Measurements from ENCODE around the gene ATN1.

Gene ATN1

DNA sequence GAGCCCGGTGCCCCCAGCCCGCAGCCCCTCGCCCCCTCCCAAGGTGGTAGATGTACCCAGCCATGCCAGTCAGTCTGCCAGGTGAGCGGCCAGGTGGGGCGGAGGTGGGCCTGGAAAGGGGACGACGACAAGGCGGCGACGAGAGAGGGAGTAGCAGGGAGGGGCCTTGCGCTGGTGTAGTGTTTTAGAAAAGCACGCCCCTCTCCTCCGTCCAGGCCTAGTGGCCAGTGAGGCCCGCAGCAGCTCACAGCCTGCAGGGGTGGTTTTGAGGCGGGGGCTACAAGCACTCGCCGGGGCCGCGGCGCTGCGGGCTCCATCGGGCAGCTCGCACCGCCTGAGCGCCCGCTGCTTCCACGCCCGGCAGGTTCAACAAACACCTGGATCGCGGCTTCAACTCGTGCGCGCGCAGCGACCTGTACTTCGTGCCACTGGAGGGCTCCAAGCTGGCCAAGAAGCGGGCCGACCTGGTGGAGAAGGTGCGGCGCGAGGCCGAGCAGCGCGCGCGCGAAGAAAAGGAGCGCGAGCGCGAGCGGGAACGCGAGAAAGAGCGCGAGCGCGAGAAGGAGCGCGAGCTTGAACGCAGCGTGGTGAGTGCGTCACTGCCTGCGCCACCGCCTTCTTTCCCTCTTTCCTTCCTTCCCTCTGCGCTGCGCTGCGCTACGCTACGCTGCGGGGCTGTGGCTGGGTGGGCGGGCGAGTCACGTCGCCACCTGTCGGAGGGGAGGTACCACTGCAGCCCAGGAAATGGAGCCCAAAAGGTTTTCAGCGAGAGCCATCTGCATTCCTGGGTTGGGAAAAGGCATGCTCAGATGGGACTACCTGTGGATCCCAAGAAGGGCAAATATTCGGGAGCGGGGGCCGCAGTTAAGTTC, 10.0 kb downstream of the ATN1 start:
- Histone ChIP-seq H2AFZ (ENCODE audit: low read length, unreplicated experiment) (no peak overlapping the region), H3K79me2 (ENCODE audit: control insufficient read depth, insufficient read depth, low read length, unreplicated experiment) (peaks cover 9% of the 10 kb centered on the region), H3K4me1 (ENCODE audit: control insufficient read depth, insufficient read depth, low read length, unreplicated experiment) (peaks cover 44% of the 10 kb centered on the region), H3K27ac (ENCODE audit: low read depth, low read length) (peak overlapping the region; percentile 47), H3K36me3 (ENCODE audit: insufficient read depth, low read length) (peaks cover 2% of the 10 kb centered on the region; the same call in 1 of the 2 replicates), H3K27me3 (ENCODE audit: insufficient read depth, low read length) (no peaks in the 10 kb centered on the region), H3K4me3 (ENCODE audit: low read depth, low read length) (peak overlapping the region; percentile 74)

DNA sequence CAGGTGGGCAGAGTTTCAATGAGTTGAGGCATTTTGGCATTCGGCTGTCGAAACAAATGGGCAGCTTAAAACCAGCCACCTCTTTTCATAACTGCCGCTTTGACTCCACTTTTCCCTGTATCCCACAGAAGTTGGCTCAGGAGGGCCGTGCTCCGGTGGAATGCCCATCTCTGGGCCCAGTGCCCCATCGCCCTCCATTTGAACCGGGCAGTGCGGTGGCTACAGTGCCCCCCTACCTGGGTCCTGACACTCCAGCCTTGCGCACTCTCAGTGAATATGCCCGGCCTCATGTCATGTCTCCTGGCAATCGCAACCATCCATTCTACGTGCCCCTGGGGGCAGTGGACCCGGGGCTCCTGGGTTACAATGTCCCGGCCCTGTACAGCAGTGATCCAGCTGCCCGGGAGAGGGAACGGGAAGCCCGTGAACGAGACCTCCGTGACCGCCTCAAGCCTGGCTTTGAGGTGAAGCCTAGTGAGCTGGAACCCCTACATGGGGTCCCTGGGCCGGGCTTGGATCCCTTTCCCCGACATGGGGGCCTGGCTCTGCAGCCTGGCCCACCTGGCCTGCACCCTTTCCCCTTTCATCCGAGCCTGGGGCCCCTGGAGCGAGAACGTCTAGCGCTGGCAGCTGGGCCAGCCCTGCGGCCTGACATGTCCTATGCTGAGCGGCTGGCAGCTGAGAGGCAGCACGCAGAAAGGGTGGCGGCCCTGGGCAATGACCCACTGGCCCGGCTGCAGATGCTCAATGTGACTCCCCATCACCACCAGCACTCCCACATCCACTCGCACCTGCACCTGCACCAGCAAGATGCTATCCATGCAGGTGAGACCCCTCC, 10.8 kb downstream of the ATN1 start:
- H3K4me3 ChIP-seq (ENCODE audit: low read depth, low read length) = peak overlapping the region; percentile 74; the same call in 1 of the 2 replicates
- no peaks in the 10 kb centered on the region for H3K36me3 ChIP-seq (ENCODE audit: insufficient read depth, low read length)
- H3K27me3 ChIP-seq (ENCODE audit: insufficient read depth, low read length) = no peaks in the 10 kb centered on the region
- H2AFZ ChIP-seq (ENCODE audit: low read length, unreplicated experiment) = no peak overlapping the region
- peaks cover 41% of the 10 kb centered on the region for H3K4me1 ChIP-seq (ENCODE audit: control insufficient read depth, insufficient read depth, low read length, unreplicated experiment)
- H3K79me2 ChIP-seq (ENCODE audit: control insufficient read depth, insufficient read depth, low read length, unreplicated experiment) = peaks cover 2% of the 10 kb centered on the region
- H3K27ac ChIP-seq (ENCODE audit: low read depth, low read length) = no peak overlapping the region

DNA sequence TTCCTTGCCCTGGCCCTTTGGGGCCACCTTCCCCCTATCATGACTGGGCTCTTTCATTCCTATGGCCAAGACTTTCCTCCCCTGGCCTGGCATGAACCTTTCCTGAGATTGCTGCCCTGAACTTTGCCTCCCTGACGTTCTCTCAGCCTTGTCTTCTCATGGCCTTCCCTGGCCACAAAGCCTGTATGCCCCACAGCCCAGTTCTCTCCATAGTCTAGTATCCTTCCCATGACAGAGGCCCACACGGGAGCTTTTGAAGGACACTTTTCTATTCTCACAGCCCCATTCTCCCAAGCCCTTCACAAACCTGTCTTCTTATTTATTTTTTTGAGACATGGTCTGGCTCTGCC, 11.4 kb downstream of the ATN1 start:
- H2AFZ ChIP-seq (ENCODE audit: low read length, unreplicated experiment) = no peak overlapping the region
- H3K27ac ChIP-seq (ENCODE audit: low read depth, low read length) = no peak overlapping the region
- peaks cover 35% of the 10 kb centered on the region for H3K4me1 ChIP-seq (ENCODE audit: control insufficient read depth, insufficient read depth, low read length, unreplicated experiment)
- H3K36me3 ChIP-seq (ENCODE audit: insufficient read depth, low read length) = no peaks in the 10 kb centered on the region
- H3K79me2 ChIP-seq (ENCODE audit: control insufficient read depth, insufficient read depth, low read length, unreplicated experiment) = no peaks in the 10 kb centered on the region
- H3K4me3 ChIP-seq (ENCODE audit: low read depth, low read length) = no peak overlapping the region
- no peaks in the 10 kb centered on the region for H3K27me3 ChIP-seq (ENCODE audit: insufficient read depth, low read length)

DNA sequence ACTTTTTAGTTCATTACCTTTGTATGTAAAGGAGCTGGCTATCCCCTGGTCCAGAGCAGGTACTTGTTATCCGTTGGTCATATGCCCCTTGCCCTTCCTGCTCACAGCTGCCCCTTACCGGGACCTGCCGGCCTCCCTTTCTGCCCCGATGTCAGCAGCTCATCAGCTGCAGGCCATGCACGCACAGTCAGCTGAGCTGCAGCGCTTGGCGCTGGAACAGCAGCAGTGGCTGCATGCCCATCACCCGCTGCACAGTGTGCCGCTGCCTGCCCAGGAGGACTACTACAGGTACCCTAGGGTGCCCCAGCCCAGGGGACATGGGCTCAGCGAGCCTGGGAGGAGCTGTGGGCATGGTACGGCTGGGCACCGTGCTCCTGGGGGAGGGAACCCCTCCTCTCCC, 13.5 kb downstream of the ATN1 start:
- no peaks in the 10 kb centered on the region for H3K27me3 ChIP-seq (ENCODE audit: insufficient read depth, low read length)
- no peak overlapping the region for H3K4me3 ChIP-seq (ENCODE audit: low read depth, low read length)
- no peak overlapping the region for H3K27ac ChIP-seq (ENCODE audit: low read depth, low read length)
- H2AFZ ChIP-seq (ENCODE audit: low read length, unreplicated experiment) = no peak overlapping the region
- H3K36me3 ChIP-seq (ENCODE audit: insufficient read depth, low read length) = no peaks in the 10 kb centered on the region
- peaks cover 3% of the 10 kb centered on the region for H3K79me2 ChIP-seq (ENCODE audit: control insufficient read depth, insufficient read depth, low read length, unreplicated experiment)
- peaks cover 25% of the 10 kb centered on the region for H3K4me1 ChIP-seq (ENCODE audit: control insufficient read depth, insufficient read depth, low read length, unreplicated experiment)

DNA sequence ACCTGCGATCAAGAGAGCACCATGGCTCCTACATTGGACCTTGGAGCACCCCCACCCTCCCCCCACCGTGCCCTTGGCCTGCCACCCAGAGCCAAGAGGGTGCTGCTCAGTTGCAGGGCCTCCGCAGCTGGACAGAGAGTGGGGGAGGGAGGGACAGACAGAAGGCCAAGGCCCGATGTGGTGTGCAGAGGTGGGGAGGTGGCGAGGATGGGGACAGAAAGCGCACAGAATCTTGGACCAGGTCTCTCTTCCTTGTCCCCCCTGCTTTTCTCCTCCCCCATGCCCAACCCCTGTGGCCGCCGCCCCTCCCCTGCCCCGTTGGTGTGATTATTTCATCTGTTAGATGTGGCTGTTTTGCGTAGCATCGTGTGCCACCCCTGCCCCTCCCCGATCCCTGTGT, 14.0 kb downstream of the ATN1 start:
- Histone ChIP-seq H3K27ac (ENCODE audit: low read depth, low read length) (no peak overlapping the region), H3K27me3 (ENCODE audit: insufficient read depth, low read length) (no peaks in the 10 kb centered on the region), H3K36me3 (ENCODE audit: insufficient read depth, low read length) (no peaks in the 10 kb centered on the region), H3K4me1 (ENCODE audit: control insufficient read depth, insufficient read depth, low read length, unreplicated experiment) (peaks cover 25% of the 10 kb centered on the region), H2AFZ (ENCODE audit: low read length, unreplicated experiment) (no peak overlapping the region), H3K79me2 (ENCODE audit: control insufficient read depth, insufficient read depth, low read length, unreplicated experiment) (peaks cover 3% of the 10 kb centered on the region), H3K4me3 (ENCODE audit: low read depth, low read length) (no peak overlapping the region)

DNA sequence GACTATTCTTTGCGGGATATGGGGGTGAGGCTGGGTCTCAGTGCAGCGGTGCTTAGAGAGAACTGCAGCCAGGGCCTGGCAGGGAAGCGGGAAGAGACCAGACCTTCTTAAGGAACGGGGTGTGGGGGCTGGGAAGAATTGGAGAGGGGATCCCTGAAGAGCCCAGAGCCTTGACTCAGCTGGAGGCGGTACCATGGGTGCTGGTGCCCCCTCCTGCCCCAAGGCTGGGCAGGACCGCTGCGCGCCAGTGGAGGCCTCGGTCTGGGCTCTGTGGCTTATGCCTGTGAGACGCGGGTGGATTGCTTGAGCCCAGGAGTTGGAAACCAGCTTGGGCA, 14.5 kb downstream of the ATN1 start:
- H3K4me1 ChIP-seq (ENCODE audit: control insufficient read depth, insufficient read depth, low read length, unreplicated experiment) = peaks cover 23% of the 10 kb centered on the region
- H3K79me2 ChIP-seq (ENCODE audit: control insufficient read depth, insufficient read depth, low read length, unreplicated experiment) = peaks cover 3% of the 10 kb centered on the region
- no peak overlapping the region for H3K4me3 ChIP-seq (ENCODE audit: low read depth, low read length)
- no peak overlapping the region for H2AFZ ChIP-seq (ENCODE audit: low read length, unreplicated experiment)
- H3K36me3 ChIP-seq (ENCODE audit: insufficient read depth, low read length) = no peaks in the 10 kb centered on the region
- H3K27me3 ChIP-seq (ENCODE audit: insufficient read depth, low read length) = no peaks in the 10 kb centered on the region
- H3K27ac ChIP-seq (ENCODE audit: low read depth, low read length) = no peak overlapping the region; the same call in 1 of the 2 replicates

DNA sequence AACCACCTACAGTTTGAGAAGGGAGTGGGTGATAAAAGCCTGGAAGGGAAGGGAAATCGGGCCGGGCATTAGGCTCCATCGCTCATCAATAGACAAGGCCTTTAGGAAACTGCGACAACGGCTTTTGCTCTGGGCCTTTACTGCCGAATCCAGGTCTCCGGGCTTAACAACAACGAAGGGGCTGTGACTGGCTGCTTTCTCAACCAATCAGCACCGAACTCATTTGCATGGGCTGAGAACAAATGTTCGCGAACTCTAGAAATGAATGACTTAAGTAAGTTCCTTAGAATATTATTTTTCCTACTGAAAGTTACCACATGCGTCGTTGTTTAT, 15.6 kb downstream of the ATN1 start:
- H3K27ac ChIP-seq (ENCODE audit: low read depth, low read length) = peak overlapping the region; percentile 92
- peaks cover 16% of the 10 kb centered on the region for H3K4me1 ChIP-seq (ENCODE audit: control insufficient read depth, insufficient read depth, low read length, unreplicated experiment)
- H2AFZ ChIP-seq (ENCODE audit: low read length, unreplicated experiment) = no peak overlapping the region
- no peaks in the 10 kb centered on the region for H3K27me3 ChIP-seq (ENCODE audit: insufficient read depth, low read length)
- peak overlapping the region; percentile 83; the same call in 1 of the 2 replicates for H3K4me3 ChIP-seq (ENCODE audit: low read depth, low read length)
- H3K36me3 ChIP-seq (ENCODE audit: insufficient read depth, low read length) = no peaks in the 10 kb centered on the region
- peaks cover 3% of the 10 kb centered on the region for H3K79me2 ChIP-seq (ENCODE audit: control insufficient read depth, insufficient read depth, low read length, unreplicated experiment)

DNA sequence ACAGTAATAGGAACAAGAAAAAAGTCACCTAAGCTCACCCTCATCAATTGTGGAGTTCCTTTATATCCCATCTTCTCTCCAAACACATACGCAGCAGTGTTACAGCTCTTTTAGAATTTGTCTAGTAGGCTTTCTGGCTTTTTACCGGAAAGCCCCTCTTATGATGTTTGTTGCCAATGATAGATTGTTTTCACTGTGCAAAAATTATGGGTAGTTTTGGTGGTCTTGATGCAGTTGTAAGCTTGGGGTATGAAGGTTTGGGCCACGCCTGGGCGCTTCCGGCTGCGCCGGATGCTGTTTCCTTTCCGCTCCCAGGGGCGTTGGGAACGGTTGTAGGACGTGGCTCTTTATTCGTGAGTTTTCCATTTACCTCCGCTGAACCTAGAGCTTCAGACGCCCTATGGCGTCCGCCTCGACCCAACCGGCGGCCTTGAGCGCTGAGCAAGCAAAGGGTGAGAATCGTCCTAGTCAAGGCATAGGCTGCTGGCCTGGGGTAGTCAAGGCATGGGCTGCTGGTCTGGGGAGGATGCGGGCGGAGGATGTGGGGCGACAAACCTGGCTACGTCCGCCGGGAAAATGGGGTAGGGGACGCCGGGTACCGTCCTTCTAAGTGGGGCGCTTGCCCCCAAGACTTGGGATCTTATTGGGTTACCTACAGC, 16.1 kb downstream of the ATN1 start, which contains the start of the genes C12orf57 and RNU7-1:
Gene C12orf57, plus strand, starts transcription at position 301 of the 659 bp plus-strand sequence. Its CDS starts 100 bp downstream, at position 401.
Gene RNU7-1, plus strand, starts transcription at position 95 of the 659 bp plus-strand sequence.
- Histone ChIP-seq H3K36me3 (ENCODE audit: insufficient read depth, low read length) (no peaks in the 10 kb centered on the region), H2AFZ (ENCODE audit: low read length, unreplicated experiment) (peak within 1 kb of the TSS; percentile 26), H3K27ac (ENCODE audit: low read depth, low read length) (peak within 1 kb of the TSS; percentile 92), H3K79me2 (ENCODE audit: control insufficient read depth, insufficient read depth, low read length, unreplicated experiment) (peaks cover 3% of the 10 kb centered on the region), H3K4me1 (ENCODE audit: control insufficient read depth, insufficient read depth, low read length, unreplicated experiment) (peaks cover 15% of the 10 kb centered on the region), H3K27me3 (ENCODE audit: insufficient read depth, low read length) (no peaks in the 10 kb centered on the region), H3K4me3 (ENCODE audit: low read depth, low read length) (peak within 1 kb of the TSS; percentile 83)

DNA sequence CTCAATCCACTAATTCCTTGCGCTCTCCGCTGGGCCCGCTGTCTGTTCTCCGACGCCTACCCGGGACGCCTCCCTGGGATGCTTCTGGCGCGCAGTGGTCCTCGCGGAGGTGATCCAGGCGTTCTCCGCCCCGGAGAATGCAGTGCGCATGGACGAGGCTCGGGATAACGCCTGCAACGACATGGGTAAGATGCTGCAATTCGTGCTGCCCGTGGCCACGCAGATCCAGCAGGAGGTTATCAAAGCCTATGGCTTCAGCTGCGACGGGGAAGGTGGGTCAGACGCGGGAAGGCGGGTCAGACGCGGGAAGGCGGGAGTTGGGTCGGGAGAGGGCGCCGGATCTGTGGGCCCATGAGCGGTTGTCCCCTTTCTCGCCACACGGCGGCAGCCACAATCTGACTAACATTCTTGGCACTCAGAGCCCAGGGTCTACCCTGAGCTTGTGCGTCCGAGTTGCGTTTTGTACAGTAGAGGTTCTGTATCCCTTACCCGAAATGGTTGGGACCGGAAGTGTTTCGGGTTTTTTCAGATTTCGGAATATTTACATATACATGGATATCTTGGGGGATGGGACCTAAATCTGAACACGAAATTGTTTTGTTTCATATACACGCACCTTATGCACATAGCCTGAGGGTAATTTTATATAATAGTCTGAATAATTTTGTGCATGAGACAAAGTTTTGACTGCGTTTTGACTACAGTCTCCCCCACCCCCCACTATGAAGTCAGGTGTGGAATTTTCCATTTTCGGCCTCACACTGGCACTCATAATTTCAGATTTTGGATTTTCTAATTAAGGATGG, 16.8 kb downstream of the ATN1 start:
- H3K4me1 ChIP-seq (ENCODE audit: control insufficient read depth, insufficient read depth, low read length, unreplicated experiment) = peaks cover 15% of the 10 kb centered on the region
- H3K36me3 ChIP-seq (ENCODE audit: insufficient read depth, low read length) = no peaks in the 10 kb centered on the region
- H2AFZ ChIP-seq (ENCODE audit: low read length, unreplicated experiment) = peak overlapping the region; percentile 26
- H3K27me3 ChIP-seq (ENCODE audit: insufficient read depth, low read length) = no peaks in the 10 kb centered on the region
- peaks cover 3% of the 10 kb centered on the region for H3K79me2 ChIP-seq (ENCODE audit: control insufficient read depth, insufficient read depth, low read length, unreplicated experiment)
- peak overlapping the region; percentile 83 for H3K4me3 ChIP-seq (ENCODE audit: low read depth, low read length)
- peak overlapping the region; percentile 92 for H3K27ac ChIP-seq (ENCODE audit: low read depth, low read length)

DNA sequence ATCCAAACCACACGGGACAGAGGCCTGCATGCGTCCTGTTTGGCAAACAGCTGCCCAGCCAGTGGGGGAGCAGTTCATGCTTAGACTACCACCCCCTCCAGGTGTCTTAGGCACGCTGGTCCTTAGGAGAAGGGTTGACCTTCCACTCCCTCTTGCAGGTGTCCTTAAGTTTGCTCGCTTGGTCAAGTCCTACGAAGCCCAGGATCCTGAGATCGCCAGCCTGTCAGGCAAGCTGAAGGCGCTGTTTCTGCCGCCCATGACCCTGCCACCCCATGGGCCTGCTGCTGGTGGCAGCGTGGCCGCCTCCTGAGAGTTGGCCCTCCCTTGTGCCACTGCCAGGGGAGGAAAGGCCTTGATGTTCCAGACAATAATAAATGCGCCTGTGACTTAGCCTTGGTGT, 17.9 kb downstream of the ATN1 start:
- no peaks in the 10 kb centered on the region for H3K36me3 ChIP-seq (ENCODE audit: insufficient read depth, low read length)
- peaks cover 3% of the 10 kb centered on the region for H3K79me2 ChIP-seq (ENCODE audit: control insufficient read depth, insufficient read depth, low read length, unreplicated experiment)
- peak overlapping the region; percentile 83 for H3K4me3 ChIP-seq (ENCODE audit: low read depth, low read length)
- peaks cover 15% of the 10 kb centered on the region for H3K4me1 ChIP-seq (ENCODE audit: control insufficient read depth, insufficient read depth, low read length, unreplicated experiment)
- H3K27ac ChIP-seq (ENCODE audit: low read depth, low read length) = no peak overlapping the region
- H2AFZ ChIP-seq (ENCODE audit: low read length, unreplicated experiment) = no peak overlapping the region
- no peaks in the 10 kb centered on the region for H3K27me3 ChIP-seq (ENCODE audit: insufficient read depth, low read length)

All from ACC112 (cell line).